ENCODE results near the gene BCAR3.

Gene BCAR3

DNA sequence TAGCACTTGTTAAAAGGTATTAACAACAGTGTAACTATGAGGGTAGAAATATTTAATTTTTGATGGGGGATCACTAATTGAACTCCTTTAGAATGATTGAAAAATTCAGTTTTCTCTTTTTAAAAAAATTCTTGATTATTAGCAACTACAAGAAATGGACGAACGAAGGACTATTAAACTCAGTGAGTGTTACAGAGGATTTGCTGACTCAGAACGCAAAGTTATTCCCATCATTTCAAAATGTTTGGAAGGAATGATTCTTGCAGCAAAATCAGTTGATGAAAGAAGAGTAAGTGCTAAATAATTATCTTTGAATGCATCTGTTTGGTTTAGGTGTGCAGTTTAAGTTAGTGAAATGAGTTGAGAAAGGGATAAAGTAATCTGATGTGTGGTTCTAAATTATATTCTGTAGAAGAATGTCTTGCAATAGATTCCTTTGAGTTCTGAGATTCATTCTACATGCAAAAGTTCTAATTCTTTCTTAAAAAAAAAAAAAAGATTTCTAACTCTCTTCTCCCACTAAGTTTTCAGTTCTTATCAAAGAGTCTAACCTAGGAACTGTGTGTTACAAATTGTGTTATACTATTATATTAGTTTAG is 148.8 kb downstream of the BCAR3 start:
- DNase-seq = no peak

DNA sequence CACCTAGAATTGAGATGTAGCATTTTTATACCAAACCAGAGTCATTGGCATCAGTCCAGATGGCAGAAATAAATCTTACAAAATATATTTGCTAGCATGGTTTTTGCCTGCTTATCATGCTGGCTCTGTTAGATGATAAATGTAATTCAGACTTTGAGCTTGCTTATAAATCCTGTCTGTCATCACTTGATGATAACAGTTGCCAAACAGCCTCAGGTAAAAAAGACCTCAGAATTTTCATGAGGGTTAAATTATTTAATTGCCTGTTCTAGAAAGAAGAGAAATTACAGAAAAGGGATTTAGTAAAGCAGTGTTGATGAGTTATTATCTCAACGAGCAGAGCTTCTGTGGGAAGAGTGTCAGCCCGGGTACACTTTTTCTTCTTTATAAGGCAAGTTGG is 150.4 kb downstream of the BCAR3 start:
- DNase-seq = no peak

DNA sequence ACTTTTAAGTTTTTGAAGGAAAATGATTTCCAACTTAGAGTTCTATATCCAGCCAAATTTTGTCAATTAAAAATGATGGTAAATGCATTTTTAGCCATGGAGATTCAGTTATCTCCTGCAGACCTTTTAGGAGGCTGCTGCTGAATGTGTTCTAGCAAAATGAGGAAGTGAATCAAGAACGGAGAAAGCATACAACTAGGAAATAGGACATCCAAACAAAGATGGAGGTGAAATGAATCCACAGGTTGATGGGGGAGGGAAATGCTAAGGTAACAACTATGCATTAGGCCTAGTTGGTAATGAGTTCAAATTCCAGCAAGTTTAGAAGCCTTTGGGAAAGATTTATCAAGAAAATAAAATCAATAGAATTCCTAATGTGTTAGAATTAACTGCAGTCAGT is 153.2 kb downstream of the BCAR3 start:
- no peak for DNase-seq

DNA sequence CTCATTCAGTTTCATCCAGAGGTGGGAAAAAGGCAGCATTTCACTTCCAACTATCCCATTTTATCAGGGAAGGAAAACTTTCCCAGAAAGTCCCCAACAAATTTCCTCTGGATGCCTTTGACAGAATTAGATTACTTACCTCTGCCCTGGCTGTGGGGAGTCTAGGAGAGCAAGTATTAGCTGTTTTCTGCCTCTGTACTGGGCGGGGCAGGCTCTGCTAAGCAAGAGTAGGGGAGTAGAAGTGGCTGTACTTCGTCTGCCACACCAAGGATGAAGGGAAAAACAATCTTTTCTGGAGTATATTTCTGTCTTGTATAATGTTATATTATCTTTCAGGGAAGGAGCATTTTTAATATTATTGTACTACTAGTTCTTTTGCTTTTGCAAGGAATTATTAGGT is 155.2 kb downstream of the BCAR3 start:
- no peak for DNase-seq

DNA sequence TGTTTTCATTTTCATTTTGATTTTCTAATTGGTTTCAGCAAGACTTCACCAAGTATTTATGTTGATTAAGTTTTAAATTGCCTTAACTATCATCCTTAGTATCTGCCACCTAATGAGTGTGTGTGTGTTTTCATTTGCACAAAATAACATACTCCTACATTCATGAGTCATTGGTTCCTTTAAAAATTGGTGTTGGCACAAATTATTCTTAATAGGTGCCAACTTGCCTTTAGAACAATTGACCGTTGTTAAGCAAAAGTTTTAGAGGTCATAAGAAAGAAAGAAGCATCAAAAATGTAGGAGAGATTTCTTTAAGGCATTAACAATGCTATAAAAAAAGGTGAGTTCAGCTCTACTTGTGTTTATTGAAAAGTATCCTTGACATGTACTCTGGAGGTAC is 156.2 kb downstream of the BCAR3 start:
- DNase-seq = no peak

DNA sequence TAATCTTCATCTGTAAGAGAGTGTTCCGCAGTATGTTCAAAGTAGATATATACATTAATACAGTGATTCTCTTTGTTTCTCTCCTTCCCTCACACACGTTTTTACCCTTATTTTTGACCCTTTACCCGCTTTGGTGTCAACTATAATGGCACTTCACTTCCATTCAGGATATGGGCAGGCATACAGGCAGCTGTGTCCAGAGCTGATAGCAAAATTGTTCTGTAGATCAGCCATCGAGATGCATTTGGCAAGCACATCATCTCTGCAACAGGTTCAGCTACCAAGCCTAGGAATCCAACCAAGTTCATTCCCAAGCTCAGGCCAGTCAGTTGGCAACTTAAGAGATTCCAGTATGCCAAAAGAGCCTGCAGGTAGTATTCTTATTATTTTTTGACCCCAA is 158.9 kb downstream of the BCAR3 start:
- no peak for DNase-seq

DNA sequence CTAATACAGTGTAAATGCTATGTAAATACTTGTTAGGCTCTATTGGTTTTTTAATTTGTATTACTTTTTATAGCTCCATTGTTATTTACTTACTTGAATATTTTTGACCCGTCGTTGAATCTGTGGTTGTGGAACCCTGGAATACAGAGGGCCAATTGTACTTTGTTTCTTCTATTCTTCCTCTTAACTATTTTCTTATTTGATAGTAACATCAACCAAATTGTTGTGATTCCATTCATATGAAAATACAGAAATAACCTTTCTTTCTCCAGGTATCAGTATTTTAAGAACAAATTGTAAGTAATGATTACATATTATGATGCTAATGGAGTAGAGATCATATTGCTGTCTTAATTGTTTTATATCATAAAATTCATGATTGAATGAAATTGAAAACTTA is 160.0 kb downstream of the BCAR3 start:
- DNase-seq = no peak

DNA sequence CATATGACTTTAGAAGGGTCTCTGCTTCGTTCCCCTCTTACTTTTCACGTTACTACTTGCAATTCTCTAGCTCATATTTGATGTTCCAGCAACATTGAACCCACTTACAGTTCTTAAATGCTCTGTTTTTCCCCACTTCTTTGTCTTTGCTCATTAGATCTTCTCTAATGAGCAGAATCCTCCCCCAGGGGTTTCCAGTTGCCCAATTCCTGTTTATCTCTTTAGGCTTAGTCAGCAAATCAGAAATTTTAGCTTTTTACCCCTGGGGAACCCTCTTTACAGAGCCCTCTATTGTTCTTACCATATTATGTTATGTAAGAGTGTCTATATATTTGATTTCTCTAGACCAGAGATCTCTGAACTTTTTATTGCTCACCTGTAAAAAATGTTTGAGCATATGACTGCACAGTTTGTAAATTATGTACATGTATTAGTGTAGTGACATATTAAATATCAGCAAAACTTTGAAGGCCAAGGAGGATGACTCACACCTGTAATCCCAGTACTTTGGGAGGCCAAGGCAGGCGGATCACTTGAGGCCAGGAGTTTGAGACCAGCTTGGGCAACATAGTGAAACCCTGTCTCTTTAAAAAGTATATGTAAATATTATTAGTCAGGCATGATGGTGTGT is 162.3 kb downstream of the BCAR3 start:
- DNase-seq = no peak

DNA sequence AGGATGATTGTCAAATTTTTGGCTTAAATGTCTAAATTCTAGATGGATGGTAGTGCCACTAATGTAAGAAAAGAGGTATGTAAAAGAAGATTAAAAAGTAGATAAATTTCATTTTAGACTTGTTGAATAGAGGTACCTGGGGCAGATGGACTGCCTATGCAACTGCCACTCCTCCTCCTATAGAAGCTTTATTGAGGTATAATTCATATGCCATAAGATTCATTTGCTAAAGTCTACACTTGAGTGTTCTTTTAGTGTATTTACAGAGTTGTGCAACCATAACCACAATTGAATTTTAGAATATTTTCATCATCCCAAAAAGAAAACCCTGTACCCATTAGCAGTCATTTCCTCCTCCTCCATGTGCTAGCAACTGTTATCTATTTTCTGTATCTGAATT is 163.1 kb downstream of the BCAR3 start:
- DNase-seq = no peak

DNA sequence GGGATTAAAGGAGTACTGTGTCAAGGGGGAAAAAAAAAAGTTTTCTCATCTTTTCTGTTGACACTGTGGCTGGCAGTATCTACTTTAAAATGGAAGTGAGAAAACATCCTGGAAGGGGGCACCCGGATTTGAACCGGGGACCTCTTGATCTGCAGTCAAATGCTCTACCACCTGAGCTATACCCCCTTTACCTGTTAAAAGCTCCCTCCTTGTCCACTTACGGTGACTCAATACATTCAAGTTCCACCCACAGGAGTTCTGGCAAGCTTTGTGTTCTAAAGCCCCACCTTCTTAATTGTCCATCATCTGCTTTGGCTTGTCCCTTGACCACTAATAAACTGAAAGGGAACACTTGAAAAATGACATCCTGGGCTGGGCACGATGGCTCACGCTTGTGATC is 165.5 kb downstream of the BCAR3 start:
- DNase-seq = no peak
